K562 (cell line): Measurements from ENCODE around the gene BAG1. TPM values are rescaled to one million over a fixed set of nuclear protein-coding genes. Genes with fewer than 3 reads are reported as not detected.

ENCODE experiments used
- FOXK2 ChIP-seq, 2 experiments: fragments of 450-650 bp; IDR thresholded peaks in 1 of 2; conservative IDR thresholded peaks in 1 of 2; 2 replicates each; pipeline ENCODE4 v1.6.1; 2016; ENCODE audit warnings: low read depth in 2 of 2, mild to moderate bottlenecking in 1 of 2
- HDGF ChIP-seq: fragments of 450-650 bp; IDR thresholded peaks from 2 replicates; pipeline ENCODE4 v1.6.1; 2016
- HLTF ChIP-seq: fragments of 450-650 bp; IDR thresholded peaks from 2 replicates; pipeline ENCODE4 v1.6.1; 2016
- MAFK ChIP-seq: IDR thresholded peaks from 2 replicates; pipeline ENCODE4 v1.6.1; 2011; ENCODE audit warnings: low read length, improper control_type of control experiment
- NONO ChIP-seq, 2 experiments: fragments of 200-400 bp in 1 of 2; fragments of 450-650 bp in 1 of 2; formaldehyde crosslinking in 1 of 2; IDR thresholded peaks; 2 replicates each; pipeline ENCODE4 v1.6.1; 2017; ENCODE audit warnings: low read depth in 2 of 2, mild to moderate bottlenecking in 2 of 2, moderate library complexity in 2 of 2, low read length in 1 of 2
- POLR3A ChIP-seq: IDR thresholded peaks from 2 replicates; pipeline ENCODE4 v1.6.1; 2011; ENCODE audit warnings: borderline replicate concordance, mild to moderate bottlenecking, moderate library complexity; ENCODE audit not compliant: insufficient read length, insufficient read depth; ENCODE audit errors: extremely low read depth
- RAD51 ChIP-seq: fragments of 450-650 bp; IDR thresholded peaks from 2 replicates; pipeline ENCODE4 v1.7.1; 2016; ENCODE audit warnings: low read depth, mild to moderate bottlenecking, borderline replicate concordance
- TEAD2 ChIP-seq: fragments of 450-650 bp; IDR thresholded peaks from 2 replicates; pipeline ENCODE4 v1.6.1; 2016; ENCODE audit warnings: missing genetic modification characterization, control low read depth, missing compliant biosample characterization
- TFAM ChIP-seq: fragments of 250-450 bp; sonication (Bioruptor Pico); conservative IDR thresholded peaks from 2 replicates; pipeline ENCODE4 v1.5.0; 2021; ENCODE audit warnings: mild to moderate bottlenecking, moderate library complexity
- THRAP3 ChIP-seq: fragments of 450-650 bp; IDR thresholded peaks from 2 replicates; pipeline ENCODE4 v1.6.1; 2016; ENCODE audit warnings: mild to moderate bottlenecking, inconsistent platforms, borderline replicate concordance
- polyA plus RNA-seq, 8 experiments: library from polyadenylated mRNA; depleted of rRNA in 4 of 8; stranded (reverse) in 5 of 8; unstranded in 3 of 8; fragments of >200 nt; fragmentation: Nextera tagmentation in 2 of 8; fragmentation: Illumina TruSeq in 1 of 8; extraction: Ambion mirVana in 2 of 8; extraction: Trizol in 1 of 8; gene quantifications; 2 replicates each; pipeline versions ENCODE4 v1.2.1 to v1.2.3, GENCODE V29; 2011 to 2014; ENCODE audit warnings: inconsistent platforms in 1 of 8, missing spikeins in 1 of 8
- total RNA-seq, 7 experiments: library from RNA; depleted of rRNA in 6 of 7; stranded (reverse); fragments of >200 nt in 6 of 7; fragmentation: Illumina TruSeq in 2 of 7; extraction: Trizol in 2 of 7; gene quantifications; 2 replicates each; pipeline versions ENCODE4 v1.2.1 to v1.2.3, GENCODE V29; 2011 to 2021; ENCODE audit warnings: low replicate concordance in 1 of 7
- TF ChIP-seq, protein P1 (sequence below), 2 experiments: fragments of 450-650 bp in 1 of 2; IDR thresholded peaks; 2 replicates each; pipeline ENCODE4 v1.6.1; 2011 to 2017; ENCODE audit warnings: low read depth in 2 of 2, antibody characterized with exemption in 1 of 2, borderline replicate concordance in 1 of 2, low read length in 1 of 2, mild to moderate bottlenecking in 1 of 2, mixed read lengths in 1 of 2; ENCODE audit not compliant: control insufficient read depth in 1 of 2
- TF ChIP-seq, protein P2 (sequence below): IDR thresholded peaks from 2 replicates; pipeline ENCODE4 v1.6.1; 2016; ENCODE audit warnings: missing genetic modification characterization, missing compliant biosample characterization
- TF ChIP-seq, protein P3 (sequence below): sonication (generic); formaldehyde crosslinking; IDR thresholded peaks from 2 replicates; pipeline ENCODE4 v1.8.0; 2023; ENCODE audit warnings: mild to moderate bottlenecking, missing genetic modification reagents
- TF ChIP-seq, protein P4 (sequence below): fragments of 450-650 bp; IDR thresholded peaks from 2 replicates; pipeline ENCODE4 v1.6.1; 2017; ENCODE audit warnings: mild to moderate bottlenecking, moderate library complexity
- TF ChIP-seq, protein P5 (sequence below): sonication (generic); formaldehyde crosslinking; IDR thresholded peaks from 2 replicates; pipeline ENCODE4 v1.8.1; 2023; ENCODE audit warnings: mild to moderate bottlenecking, missing genetic modification reagents
- TF ChIP-seq, protein P6 (sequence below): fragments of 450-650 bp; formaldehyde crosslinking; IDR thresholded peaks from 2 replicates; pipeline ENCODE4 v1.4.0; 2020; ENCODE audit warnings: mild to moderate bottlenecking, moderate library complexity

The BAG1 gene
- total and polyA plus RNA-seq, 9 of the 15 experiments (the other 6 are each of a cell fraction or from before 2014, with no cell fraction given) = 9.7 to 106 (median 56.9) TPM

DNA sequence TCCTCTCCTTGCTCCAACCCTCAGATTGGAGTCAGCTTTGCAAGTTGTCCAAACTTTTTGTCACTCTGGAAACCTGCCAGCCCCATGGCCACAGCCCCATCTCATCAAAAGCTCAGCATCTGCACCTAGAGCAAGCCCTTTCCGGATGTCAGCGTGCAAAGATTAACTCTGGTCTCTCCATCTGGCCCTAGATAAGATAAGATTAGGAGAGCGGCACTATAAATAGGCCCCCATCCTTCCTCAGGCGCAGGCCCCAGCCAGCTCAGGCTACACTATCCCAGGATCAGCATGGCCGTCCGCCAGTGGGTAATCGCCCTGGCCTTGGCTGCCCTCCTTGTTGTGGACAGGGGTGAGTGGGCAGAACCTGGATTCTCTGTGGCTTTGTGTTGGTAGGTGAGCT lies 24.6 kb downstream of the BAG1 start, which contains the start of gene SPINK4 (continued):
- TF ChIP-seq, protein P1, sequence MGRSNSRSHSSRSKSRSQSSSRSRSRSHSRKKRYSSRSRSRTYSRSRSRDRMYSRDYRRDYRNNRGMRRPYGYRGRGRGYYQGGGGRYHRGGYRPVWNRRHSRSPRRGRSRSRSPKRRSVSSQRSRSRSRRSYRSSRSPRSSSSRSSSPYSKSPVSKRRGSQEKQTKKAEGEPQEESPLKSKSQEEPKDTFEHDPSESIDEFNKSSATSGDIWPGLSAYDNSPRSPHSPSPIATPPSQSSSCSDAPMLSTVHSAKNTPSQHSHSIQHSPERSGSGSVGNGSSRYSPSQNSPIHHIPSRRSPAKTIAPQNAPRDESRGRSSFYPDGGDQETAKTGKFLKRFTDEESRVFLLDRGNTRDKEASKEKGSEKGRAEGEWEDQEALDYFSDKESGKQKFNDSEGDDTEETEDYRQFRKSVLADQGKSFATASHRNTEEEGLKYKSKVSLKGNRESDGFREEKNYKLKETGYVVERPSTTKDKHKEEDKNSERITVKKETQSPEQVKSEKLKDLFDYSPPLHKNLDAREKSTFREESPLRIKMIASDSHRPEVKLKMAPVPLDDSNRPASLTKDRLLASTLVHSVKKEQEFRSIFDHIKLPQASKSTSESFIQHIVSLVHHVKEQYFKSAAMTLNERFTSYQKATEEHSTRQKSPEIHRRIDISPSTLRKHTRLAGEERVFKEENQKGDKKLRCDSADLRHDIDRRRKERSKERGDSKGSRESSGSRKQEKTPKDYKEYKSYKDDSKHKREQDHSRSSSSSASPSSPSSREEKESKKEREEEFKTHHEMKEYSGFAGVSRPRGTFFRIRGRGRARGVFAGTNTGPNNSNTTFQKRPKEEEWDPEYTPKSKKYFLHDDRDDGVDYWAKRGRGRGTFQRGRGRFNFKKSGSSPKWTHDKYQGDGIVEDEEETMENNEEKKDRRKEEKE (IDR thresholded peaks at IDR 0.05; ENCODE audit: borderline replicate concordance in 1 of 2, control insufficient read depth in 1 of 2, low read depth in 2 of 2, low read length in 1 of 2) = no peak
- TF ChIP-seq, protein P2, sequence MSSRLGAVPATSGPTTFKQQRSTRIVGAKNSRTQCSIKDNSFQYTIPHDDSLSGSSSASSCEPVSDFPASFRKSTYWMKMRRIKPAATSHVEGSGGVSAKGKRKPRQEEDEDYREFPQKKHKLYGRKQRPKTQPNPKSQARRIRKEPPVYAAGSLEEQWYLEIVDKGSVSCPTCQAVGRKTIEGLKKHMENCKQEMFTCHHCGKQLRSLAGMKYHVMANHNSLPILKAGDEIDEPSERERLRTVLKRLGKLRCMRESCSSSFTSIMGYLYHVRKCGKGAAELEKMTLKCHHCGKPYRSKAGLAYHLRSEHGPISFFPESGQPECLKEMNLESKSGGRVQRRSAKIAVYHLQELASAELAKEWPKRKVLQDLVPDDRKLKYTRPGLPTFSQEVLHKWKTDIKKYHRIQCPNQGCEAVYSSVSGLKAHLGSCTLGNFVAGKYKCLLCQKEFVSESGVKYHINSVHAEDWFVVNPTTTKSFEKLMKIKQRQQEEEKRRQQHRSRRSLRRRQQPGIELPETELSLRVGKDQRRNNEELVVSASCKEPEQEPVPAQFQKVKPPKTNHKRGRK (tag) = no peak
- TF ChIP-seq NONO (IDR thresholded peaks at IDR 0.05; ENCODE audit: low read depth in 2 of 2, low read length in 1 of 2) = 0 out of 4 replicates have a peak, but pooled peaks of 1 of the 2 experiments have one; percentile 48
- no peak for TF ChIP-seq POLR3A
- TF ChIP-seq, protein P3, sequence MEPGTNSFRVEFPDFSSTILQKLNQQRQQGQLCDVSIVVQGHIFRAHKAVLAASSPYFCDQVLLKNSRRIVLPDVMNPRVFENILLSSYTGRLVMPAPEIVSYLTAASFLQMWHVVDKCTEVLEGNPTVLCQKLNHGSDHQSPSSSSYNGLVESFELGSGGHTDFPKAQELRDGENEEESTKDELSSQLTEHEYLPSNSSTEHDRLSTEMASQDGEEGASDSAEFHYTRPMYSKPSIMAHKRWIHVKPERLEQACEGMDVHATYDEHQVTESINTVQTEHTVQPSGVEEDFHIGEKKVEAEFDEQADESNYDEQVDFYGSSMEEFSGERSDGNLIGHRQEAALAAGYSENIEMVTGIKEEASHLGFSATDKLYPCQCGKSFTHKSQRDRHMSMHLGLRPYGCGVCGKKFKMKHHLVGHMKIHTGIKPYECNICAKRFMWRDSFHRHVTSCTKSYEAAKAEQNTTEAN = no peak
- TF ChIP-seq RAD51 = peak; percentile 39; the same call in 1 of the 2 replicates
- TF ChIP-seq FOXK2 (conservative IDR thresholded peaks at IDR 0.05 in 1 of 2, IDR thresholded peaks at IDR 0.05 in 1 of 2; ENCODE audit: low read depth in 2 of 2) = peak in 1 of 2 experiments; percentile 36; a peak in 1 of 4 replicates
- no peak for TF ChIP-seq HDGF
- TF ChIP-seq, protein P4, sequence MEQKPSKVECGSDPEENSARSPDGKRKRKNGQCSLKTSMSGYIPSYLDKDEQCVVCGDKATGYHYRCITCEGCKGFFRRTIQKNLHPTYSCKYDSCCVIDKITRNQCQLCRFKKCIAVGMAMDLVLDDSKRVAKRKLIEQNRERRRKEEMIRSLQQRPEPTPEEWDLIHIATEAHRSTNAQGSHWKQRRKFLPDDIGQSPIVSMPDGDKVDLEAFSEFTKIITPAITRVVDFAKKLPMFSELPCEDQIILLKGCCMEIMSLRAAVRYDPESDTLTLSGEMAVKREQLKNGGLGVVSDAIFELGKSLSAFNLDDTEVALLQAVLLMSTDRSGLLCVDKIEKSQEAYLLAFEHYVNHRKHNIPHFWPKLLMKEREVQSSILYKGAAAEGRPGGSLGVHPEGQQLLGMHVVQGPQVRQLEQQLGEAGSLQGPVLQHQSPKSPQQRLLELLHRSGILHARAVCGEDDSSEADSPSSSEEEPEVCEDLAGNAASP = no peak
- no peak for TF ChIP-seq THRAP3
- TF ChIP-seq HLTF = no peak
- TF ChIP-seq TFAM = no peak
- TF ChIP-seq, protein P5, sequence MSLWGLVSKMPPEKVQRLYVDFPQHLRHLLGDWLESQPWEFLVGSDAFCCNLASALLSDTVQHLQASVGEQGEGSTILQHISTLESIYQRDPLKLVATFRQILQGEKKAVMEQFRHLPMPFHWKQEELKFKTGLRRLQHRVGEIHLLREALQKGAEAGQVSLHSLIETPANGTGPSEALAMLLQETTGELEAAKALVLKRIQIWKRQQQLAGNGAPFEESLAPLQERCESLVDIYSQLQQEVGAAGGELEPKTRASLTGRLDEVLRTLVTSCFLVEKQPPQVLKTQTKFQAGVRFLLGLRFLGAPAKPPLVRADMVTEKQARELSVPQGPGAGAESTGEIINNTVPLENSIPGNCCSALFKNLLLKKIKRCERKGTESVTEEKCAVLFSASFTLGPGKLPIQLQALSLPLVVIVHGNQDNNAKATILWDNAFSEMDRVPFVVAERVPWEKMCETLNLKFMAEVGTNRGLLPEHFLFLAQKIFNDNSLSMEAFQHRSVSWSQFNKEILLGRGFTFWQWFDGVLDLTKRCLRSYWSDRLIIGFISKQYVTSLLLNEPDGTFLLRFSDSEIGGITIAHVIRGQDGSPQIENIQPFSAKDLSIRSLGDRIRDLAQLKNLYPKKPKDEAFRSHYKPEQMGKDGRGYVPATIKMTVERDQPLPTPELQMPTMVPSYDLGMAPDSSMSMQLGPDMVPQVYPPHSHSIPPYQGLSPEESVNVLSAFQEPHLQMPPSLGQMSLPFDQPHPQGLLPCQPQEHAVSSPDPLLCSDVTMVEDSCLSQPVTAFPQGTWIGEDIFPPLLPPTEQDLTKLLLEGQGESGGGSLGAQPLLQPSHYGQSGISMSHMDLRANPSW (CRISPR knock-in tag) = no peak
- 0 out of 2 replicates have a peak, but pooled peaks have one; percentile 30 for TF ChIP-seq TEAD2 (tag)
- no peak for TF ChIP-seq MAFK
- TF ChIP-seq, protein P6, sequence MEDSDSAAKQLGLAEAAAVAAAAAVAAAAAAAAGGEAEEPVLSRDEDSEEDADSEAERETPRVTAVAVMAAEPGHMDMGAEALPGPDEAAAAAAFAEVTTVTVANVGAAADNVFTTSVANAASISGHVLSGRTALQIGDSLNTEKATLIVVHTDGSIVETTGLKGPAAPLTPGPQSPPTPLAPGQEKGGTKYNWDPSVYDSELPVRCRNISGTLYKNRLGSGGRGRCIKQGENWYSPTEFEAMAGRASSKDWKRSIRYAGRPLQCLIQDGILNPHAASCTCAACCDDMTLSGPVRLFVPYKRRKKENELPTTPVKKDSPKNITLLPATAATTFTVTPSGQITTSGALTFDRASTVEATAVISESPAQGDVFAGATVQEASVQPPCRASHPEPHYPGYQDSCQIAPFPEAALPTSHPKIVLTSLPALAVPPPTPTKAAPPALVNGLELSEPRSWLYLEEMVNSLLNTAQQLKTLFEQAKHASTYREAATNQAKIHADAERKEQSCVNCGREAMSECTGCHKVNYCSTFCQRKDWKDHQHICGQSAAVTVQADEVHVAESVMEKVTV (CRISPR knock-in tag) = no peak
